Measurements from ENCODE around the gene TBX2. TPM values are rescaled to one million over a fixed set of nuclear protein-coding genes. Genes with fewer than 3 reads are reported as not detected.

TBX2 gene
- total RNA-seq, 2 donors from 2014 or later, result 0.08 TPM; not detected in 1

DNA sequence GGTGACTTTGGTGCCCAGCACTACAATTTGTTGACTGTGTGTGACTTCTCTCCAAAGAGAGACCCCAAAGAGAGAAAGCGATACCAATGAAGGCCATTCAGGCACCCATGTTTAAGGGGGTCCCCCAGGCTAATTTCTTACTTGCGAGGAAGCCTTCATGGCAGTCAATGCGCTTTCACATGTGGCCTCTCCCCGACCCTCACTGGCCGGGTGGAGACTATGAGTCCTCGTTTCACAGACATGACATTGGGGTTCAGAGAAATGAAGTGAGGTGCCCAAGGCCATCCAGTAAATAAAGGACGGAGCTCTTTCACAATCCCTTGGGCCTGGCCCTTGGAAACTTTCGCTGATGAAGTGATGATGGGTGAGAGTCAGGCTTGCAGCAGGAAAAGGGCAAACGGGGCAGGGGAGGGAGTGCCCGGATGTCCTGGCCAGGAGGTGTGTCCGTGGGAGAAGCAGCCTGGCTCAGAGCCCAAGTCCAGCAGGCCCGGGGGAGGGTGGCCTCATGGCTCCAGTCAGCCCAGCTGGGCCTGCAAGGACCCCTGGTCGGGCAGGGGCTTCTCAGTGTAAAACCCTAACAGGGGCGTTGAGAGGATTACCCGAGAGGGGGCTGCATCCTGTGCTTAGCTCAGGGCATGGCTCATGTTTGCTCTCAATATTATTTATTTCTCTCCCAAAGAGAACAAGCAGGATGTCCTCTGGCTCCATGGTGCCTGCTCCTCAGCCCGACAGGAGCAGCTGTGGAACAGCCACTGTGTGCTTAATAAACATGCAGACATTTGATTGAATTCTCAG lies 14.7 kb downstream of the TBX2 start:
- H3K4me3 Mint-ChIP-seq, result no peak overlapping the region
- H3K27ac Mint-ChIP-seq, result no peak overlapping the region

DNA sequence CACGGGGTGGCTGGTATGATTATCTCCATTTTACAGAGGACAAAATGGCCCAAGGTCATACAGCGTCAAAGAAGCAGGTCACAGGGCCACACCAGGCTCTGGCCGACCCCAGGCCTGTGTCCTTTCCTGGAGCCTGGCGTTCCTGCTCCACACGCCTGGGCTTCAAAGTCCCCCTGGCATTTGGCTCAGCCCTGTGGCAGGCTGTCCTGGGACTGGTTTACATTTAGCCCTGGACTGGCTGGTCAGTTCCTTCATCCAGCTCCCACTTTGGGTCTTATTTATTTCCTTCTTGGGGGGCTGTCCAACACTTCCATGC lies 15.3 kb downstream of the TBX2 start:
- H3K27me3 Mint-ChIP-seq, result peaks cover 11 to 22% of the 10 kb centered on the region in 2 donors
- no peak overlapping the region for H3K27ac Mint-ChIP-seq
- H3K9me3 Mint-ChIP-seq, result no peaks in the 10 kb centered on the region
- H3K4me1 Mint-ChIP-seq (ENCODE audit: low read depth in 2 of 2), result peaks cover 6 to 8% of the 10 kb centered on the region in 2 donors
- no peaks in the 10 kb centered on the region for H3K36me3 Mint-ChIP-seq
- DNase-seq (ENCODE audit: low spot score), result no peak
- no peak for ATAC-seq
- no peak overlapping the region for H3K4me3 Mint-ChIP-seq

More for the DNA sequence above, 14.7 kb downstream of the TBX2 start:
- no peaks in the 10 kb centered on the region for H3K9me3 Mint-ChIP-seq
- peaks cover 11 to 19% of the 10 kb centered on the region in 2 donors for H3K27me3 Mint-ChIP-seq
- ATAC-seq (no peak), DNase-seq (ENCODE audit: low spot score) (no peak)
- H3K4me1 Mint-ChIP-seq (ENCODE audit: low read depth in 2 of 2), result peaks cover 6 to 8% of the 10 kb centered on the region in 2 donors
- H3K36me3 Mint-ChIP-seq, result no peaks in the 10 kb centered on the region

DNA sequence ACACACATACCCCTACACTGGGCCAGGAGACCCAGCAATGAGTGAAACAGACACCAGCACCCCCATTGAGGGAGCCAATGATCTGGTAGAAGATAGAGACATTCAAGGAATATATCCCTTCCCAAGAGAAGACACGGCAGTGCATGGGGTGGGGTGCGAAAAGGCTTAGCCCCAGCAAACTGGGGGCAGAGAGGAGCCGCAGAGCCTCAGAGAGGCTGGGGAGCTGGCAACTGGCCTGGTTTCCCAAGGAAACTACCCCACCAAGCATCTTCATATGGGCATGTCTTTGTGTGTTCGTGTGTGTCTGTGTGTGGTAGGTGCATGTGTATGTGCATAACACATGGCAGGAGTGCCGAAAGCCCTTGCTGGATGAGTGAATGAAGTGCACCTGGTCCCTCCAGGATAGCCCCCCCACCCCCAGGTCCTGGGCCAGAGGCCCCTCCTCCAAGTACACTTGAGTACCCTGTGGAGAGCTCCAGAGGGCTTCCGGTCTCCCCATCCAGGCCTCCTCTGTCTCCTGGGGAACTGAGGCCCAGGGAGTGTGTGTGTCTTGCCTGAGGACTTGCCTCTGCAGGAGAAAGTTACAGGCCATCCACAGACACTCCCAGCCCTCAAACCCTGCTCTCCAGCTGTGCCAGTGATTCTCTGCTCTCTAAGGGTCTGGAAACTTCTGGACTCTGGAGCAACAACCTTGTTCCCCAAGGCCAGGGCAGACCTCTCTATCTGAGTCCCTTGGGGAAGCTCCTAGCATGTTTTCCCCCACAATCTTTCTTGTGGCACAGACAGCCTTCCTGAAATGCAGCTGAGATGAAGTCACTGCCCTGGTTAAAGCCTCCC lies 15.9 kb downstream of the TBX2 start:
- Mint-ChIP-seq H3K27ac (no peak overlapping the region), H3K4me1 (ENCODE audit: low read depth in 2 of 2) (peaks cover 1 to 4% of the 10 kb centered on the region in 2 donors), H3K4me3 (no peak overlapping the region), H3K9me3 (no peaks in the 10 kb centered on the region), H3K36me3 (no peaks in the 10 kb centered on the region), H3K27me3 (peaks cover 15 to 23% of the 10 kb centered on the region in 2 donors)
- ATAC-seq, result no peak
- DNase-seq (ENCODE audit: low spot score), result no peak

DNA sequence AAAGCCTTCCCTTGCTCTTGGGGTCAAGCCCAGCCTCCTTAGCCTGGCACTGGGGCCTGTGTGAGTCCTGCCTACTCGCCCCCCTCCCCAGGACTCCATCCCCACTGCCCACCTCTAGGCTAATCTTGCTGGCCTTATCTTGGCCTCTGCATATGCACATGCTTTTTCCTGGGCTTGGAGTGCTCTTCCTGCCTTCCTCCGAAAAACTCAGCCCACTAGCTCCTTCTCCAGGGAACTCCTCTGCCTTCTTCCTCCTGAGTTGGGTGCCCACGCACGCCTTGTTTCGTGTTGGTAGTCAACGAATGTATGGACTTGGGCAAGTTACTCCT lies 16.5 kb downstream of the TBX2 start:
- ATAC-seq, result no peak
- H3K27me3 Mint-ChIP-seq, result peaks cover 21 to 27% of the 10 kb centered on the region in 2 donors
- H3K4me1 Mint-ChIP-seq (ENCODE audit: low read depth in 2 of 2), result peaks cover 0 to 2% of the 10 kb centered on the region in 2 donors
- no peaks in the 10 kb centered on the region for H3K9me3 Mint-ChIP-seq
- no peak overlapping the region for H3K4me3 Mint-ChIP-seq
- no peak for DNase-seq (ENCODE audit: low spot score)
- H3K36me3 Mint-ChIP-seq, result no peaks in the 10 kb centered on the region
- H3K27ac Mint-ChIP-seq, result no peak overlapping the region

DNA sequence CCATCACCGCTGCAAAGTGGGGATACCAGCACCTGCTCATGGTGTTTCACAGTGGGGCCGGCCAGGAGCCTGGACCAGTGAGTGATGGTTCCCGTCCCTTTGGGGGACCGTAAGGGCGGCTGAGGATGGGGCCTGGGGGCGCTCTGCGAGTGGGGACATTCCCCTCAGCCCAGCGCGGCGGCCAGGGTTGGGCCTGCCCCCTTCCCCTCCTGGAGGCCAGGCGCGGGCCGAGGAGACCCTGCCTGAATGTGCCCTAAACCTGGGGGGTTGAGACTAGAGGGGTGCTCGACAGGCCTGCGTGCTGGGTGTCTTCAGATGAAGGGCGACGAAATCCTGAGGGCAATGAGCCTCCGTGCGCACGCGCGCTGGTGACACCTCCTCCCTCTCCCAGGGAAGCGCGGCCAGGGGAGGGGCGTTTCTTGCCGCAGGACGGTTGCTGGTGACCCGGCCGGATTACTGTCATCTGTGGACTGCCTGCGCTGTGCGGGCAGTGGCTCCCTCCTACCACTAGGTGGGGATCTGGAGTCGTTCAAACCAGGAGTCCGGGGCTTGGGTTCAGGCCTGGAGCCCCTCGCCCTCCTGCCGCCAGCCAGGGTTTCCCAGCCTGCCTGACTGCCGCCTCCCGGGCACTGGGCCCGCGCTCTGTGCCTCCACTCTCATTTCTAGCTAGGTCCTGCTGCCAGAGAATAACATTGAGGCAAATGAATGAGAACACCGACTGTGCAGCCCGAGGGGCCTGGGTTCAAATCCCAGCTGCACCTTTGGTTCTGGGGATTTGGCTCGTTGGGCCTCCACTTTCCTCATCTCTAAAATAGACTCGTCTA lies 17.1 kb downstream of the TBX2 start:
- H3K27ac Mint-ChIP-seq, result no peak overlapping the region
- peak; percentile 81 for DNase-seq (ENCODE audit: low spot score)

DNA sequence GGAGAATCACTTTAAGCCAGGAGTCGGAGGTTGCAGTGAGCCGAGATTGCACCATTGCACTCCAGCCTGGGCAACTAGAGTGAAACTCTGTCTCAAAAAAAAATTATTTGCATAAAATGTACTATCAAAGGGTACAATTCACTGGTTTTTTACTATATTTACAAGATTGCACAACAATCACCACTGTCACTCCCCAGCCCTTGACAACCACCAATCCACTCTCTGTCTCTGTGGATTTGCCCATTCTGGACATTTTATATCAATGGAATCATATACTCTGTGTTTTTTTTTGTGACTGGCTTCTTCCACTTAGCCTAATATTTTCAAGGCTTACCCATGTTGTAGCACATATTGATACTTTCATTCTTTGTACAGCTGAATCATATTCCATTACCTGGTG lies 18.8 kb downstream of the TBX2 start:
- Mint-ChIP-seq H3K27ac (no peak overlapping the region), H3K4me1 (ENCODE audit: low read depth in 2 of 2) (peaks cover 0 to 2% of the 10 kb centered on the region in 2 donors), H3K36me3 (no peaks in the 10 kb centered on the region), H3K4me3 (no peak overlapping the region), H3K9me3 (no peaks in the 10 kb centered on the region), H3K27me3 (peaks cover 25 to 48% of the 10 kb centered on the region in 2 donors)
- ATAC-seq, result no peak
- DNase-seq (ENCODE audit: low spot score), result no peak

More for the DNA sequence above, 17.1 kb downstream of the TBX2 start:
- ATAC-seq, result peak; percentile 74 to 83
- no peaks in the 10 kb centered on the region for H3K36me3 Mint-ChIP-seq
- H3K27me3 Mint-ChIP-seq, result peaks cover 21 to 33% of the 10 kb centered on the region in 2 donors
- no peak overlapping the region for H3K4me3 Mint-ChIP-seq
- H3K4me1 Mint-ChIP-seq (ENCODE audit: low read depth in 2 of 2), result peaks cover 0 to 2% of the 10 kb centered on the region in 2 donors
- H3K9me3 Mint-ChIP-seq, result no peaks in the 10 kb centered on the region

DNA sequence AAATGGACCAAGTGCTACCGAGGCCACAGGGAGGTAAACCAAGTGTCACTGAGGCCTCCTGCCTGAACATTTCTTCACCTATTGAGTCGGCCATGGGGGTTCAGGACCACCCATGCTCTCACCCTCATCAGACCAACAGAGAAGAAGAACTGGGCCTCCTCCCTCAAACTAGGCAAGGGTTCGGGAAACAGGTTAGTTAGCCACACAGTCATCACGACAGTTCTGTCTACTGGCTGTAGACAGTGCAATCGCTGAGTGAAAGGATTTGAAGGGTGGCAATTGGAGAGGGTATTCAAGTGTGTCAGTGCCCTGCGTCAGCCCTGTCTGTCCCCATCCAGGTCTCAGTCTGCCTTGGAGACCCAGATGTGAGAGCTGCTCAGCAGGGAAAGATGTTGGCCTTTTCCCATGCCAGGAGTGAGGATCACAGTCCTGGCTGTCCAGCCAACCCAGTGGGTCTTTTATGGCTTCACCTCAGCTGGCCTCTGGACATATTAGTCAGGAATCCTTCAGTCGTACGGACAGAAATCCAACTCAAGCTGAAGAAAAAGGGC lies 19.9 kb downstream of the TBX2 start:
- peaks cover 29 to 48% of the 10 kb centered on the region in 2 donors for H3K27me3 Mint-ChIP-seq

DNA sequence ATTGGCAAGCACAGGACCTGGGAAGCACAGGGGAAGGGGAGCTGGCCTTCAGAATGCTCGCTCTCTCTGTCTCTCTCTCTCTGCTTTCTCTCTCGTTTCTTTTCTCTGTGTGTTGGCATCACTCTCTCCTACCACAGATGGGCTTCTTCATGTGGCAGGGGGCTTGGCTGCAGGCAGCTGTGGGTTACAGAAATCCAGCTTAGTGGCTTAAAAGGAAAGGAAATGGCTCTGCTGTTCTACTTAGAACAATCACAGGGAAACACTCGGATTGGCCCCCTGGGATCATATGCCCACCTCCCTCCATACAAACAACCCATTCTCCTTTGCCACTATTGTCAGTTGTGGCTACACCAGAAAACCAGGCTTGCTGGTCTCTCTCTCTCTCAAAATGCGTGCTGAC lies 20.4 kb downstream of the TBX2 start:
- H3K4me1 Mint-ChIP-seq (ENCODE audit: low read depth in 2 of 2), result peaks cover 0 to 2% of the 10 kb centered on the region in 2 donors
- no peak overlapping the region for H3K27ac Mint-ChIP-seq
- ATAC-seq (no peak), DNase-seq (ENCODE audit: low spot score) (no peak)
- peaks cover 29 to 48% of the 10 kb centered on the region in 2 donors for H3K27me3 Mint-ChIP-seq
- no peak overlapping the region for H3K4me3 Mint-ChIP-seq
- H3K36me3 Mint-ChIP-seq, result no peaks in the 10 kb centered on the region
- no peaks in the 10 kb centered on the region for H3K9me3 Mint-ChIP-seq

More for the DNA sequence above, 19.9 kb downstream of the TBX2 start:
- DNase-seq (ENCODE audit: low spot score) (no peak), ATAC-seq (no peak)
- H3K27ac Mint-ChIP-seq, result no peak overlapping the region
- no peaks in the 10 kb centered on the region for H3K36me3 Mint-ChIP-seq
- peaks cover 0 to 2% of the 10 kb centered on the region in 2 donors for H3K4me1 Mint-ChIP-seq (ENCODE audit: low read depth in 2 of 2)
- no peak overlapping the region for H3K4me3 Mint-ChIP-seq
- H3K9me3 Mint-ChIP-seq, result no peaks in the 10 kb centered on the region

DNA sequence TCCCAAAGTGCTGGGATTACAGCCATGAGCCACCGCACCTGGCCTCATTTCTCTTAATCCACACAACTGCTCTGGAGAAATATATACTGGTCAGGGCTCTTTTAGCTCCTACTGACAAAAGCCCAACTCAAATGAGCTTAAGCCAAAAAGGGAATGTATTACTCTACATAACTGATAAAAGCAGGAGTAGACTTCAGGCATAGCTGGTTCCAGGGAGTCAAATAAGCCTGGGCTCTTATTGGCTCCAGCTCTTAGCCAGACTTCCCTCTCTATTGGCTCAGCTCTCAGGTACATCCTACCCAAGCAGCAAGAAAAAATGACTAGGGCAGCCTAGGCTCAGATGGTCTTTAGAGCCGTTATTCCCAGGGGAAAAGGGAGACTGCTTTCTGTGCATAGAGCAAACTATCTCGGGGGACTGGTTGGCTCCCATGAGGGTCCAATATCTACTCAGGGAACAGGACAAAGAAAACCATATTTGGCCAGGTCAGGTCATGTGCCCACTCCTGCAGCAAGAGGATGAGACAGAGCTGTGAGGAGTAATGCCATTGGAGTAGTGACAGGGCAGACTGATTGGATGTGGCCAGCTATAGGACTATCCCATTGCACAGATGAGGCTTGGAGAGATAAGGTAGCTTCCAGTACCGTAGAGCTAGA lies 21.2 kb downstream of the TBX2 start:
- H3K36me3 Mint-ChIP-seq, result no peaks in the 10 kb centered on the region
- no peak for DNase-seq (ENCODE audit: low spot score)
- no peak for ATAC-seq
- H3K4me3 Mint-ChIP-seq, result no peak overlapping the region
- peaks cover 0 to 2% of the 10 kb centered on the region in 2 donors for H3K4me1 Mint-ChIP-seq (ENCODE audit: low read depth in 2 of 2)
- H3K27ac Mint-ChIP-seq, result no peak overlapping the region
- H3K9me3 Mint-ChIP-seq, result no peaks in the 10 kb centered on the region
- peaks cover 33 to 48% of the 10 kb centered on the region in 2 donors for H3K27me3 Mint-ChIP-seq

DNA sequence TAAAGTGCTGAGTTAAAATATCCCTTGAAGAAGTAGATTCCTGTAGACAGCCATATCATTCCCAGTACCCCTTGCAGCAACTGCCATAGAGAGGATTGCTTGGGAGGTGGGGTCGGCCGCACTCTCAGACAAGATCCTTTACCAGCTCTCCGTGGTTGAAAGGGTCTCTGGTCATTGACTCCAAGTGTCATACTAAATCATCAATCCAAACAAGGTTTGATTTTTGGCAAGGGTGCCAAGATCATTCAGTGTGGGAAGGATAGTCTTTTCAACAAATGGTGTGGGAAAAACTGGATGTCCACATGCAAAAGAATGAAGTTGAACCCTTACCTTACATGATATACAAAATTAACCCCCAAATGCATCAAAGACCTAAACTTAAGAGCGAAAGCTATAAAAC lies 21.8 kb downstream of the TBX2 start:
- H3K4me3 Mint-ChIP-seq, result no peak overlapping the region
- no peak overlapping the region for H3K27ac Mint-ChIP-seq
- H3K27me3 Mint-ChIP-seq, result peaks cover 33 to 48% of the 10 kb centered on the region in 2 donors
- H3K36me3 Mint-ChIP-seq, result no peaks in the 10 kb centered on the region
- DNase-seq (ENCODE audit: low spot score), result no peak
- H3K9me3 Mint-ChIP-seq, result no peaks in the 10 kb centered on the region
- no peaks in the 10 kb centered on the region for H3K4me1 Mint-ChIP-seq (ENCODE audit: low read depth in 2 of 2)
- ATAC-seq, result no peak

DNA sequence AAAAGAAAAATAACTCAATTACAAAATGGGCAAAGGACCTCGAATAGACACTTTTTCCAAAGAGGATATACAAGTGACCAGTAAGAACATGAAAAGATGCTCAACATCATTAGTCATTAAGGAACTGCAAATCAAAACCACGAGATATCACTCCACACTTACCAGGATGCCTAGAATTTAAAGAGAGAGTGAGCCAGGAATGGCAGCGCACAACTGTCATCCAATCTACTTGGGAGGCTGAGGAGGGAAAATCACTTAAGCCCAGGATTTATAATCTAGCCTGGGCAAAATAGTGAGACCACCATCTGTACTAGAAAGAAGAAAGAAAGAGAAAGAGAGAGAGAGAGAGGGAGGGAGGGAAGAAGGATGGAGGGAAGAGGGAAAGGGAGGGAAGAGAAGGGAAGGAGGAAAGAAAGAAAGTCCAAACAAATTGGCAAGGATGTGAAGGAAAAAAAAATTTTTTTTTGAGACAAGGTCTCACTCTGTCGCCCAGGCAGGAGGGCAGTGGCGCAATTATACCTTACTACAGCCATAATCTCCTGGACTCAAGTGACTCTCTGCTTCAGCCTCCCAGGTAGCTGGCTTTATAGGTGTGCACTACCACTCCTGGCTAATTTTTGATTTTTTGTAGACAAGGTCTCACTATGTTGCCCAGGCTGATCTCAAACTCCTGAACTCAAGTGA lies 22.6 kb downstream of the TBX2 start:
- H3K27ac Mint-ChIP-seq, result no peak overlapping the region
- no peaks in the 10 kb centered on the region for H3K36me3 Mint-ChIP-seq
- no peaks in the 10 kb centered on the region for H3K4me1 Mint-ChIP-seq (ENCODE audit: low read depth in 2 of 2)
- peaks cover 36 to 49% of the 10 kb centered on the region in 2 donors for H3K27me3 Mint-ChIP-seq
- ATAC-seq (no peak), DNase-seq (ENCODE audit: low spot score) (no peak)
- no peaks in the 10 kb centered on the region for H3K9me3 Mint-ChIP-seq
- H3K4me3 Mint-ChIP-seq, result no peak overlapping the region

DNA sequence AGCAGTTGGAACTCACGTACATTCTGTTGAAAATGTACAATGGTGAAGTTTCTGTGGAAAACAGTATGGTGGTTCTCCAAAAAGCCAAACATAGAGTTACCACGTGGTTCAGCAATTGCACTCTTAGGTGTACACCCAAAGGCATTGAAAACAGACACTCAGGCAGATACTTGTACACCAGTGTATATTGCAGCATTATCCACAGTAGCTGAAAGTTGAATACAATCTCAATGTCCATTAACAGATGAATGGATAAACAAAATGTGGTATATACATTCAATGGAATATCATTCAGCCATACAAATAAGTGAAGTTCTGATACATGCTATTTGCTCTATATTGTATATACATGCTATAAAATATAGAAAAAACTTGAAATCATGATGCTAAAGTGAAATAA lies 23.2 kb downstream of the TBX2 start:
- peaks cover 36 to 56% of the 10 kb centered on the region in 2 donors for H3K27me3 Mint-ChIP-seq
- H3K9me3 Mint-ChIP-seq, result no peaks in the 10 kb centered on the region
- H3K27ac Mint-ChIP-seq, result no peak overlapping the region
- no peak overlapping the region for H3K4me3 Mint-ChIP-seq
- no peaks in the 10 kb centered on the region for H3K36me3 Mint-ChIP-seq
- H3K4me1 Mint-ChIP-seq (ENCODE audit: low read depth in 2 of 2), result no peaks in the 10 kb centered on the region
- DNase-seq (ENCODE audit: low spot score) (no peak), ATAC-seq (no peak)
